Ascending aorta (tissue), 2 donors: ENCODE data around the gene PAFAH1B2. TPM values are rescaled to one million over a fixed set of nuclear protein-coding genes. Genes with fewer than 3 reads are reported as not detected.

Experiments used
- DNase-seq, 2 donors: peaks; one replicate each; pipeline ENCODE4 v3.0.0-alpha.2; 2019; ENCODE audit warnings: low spot score in 2 of 2
- H3K27ac ChIP-seq, 2 donors: fragments of 200-600 bp; sonication (generic); one replicate each; pipeline ENCODE4 v1.5.1; 2016 to 2017; ENCODE audit warnings: mild to moderate bottlenecking in 1 of 2
- H3K27me3 ChIP-seq: fragments of 200-600 bp; sonication (generic); one replicate; pipeline ENCODE4 v1.5.1; 2017
- H3K36me3 ChIP-seq, 2 donors: fragments of 200-600 bp; sonication (generic); one replicate each; pipeline ENCODE4 v1.5.1; 2016
- H3K4me1 ChIP-seq, 2 donors: fragments of 200-600 bp; sonication (generic); one replicate each; pipeline ENCODE4 v1.5.1; 2016 to 2017; ENCODE audit warnings: mild to moderate bottlenecking in 1 of 2
- H3K4me3 ChIP-seq, 2 donors: fragments of 200-600 bp; sonication (generic); one replicate each; pipeline ENCODE4 v1.5.1; 2016 to 2017; ENCODE audit warnings: mild to moderate bottlenecking in 1 of 2
- H3K9me3 ChIP-seq, 2 donors: fragments of 200-600 bp; sonication (generic); one replicate each; pipeline ENCODE4 v1.5.1; 2016
- CTCF ChIP-seq, 3 experiments: fragments of 200-600 bp in 2 of 3; fragments of 450-650 bp in 1 of 3; sonication (generic) in 2 of 3; IDR thresholded peaks; one replicate each; pipeline ENCODE4 v1.5.1; 2016 to 2019; ENCODE audit warnings: antibody characterized with exemption in 3 of 3, mild to moderate bottlenecking in 1 of 3, moderate library complexity in 1 of 3
- intact Hi-C: fragments of 100-400 bp; cut with DNase I; formaldehyde crosslinking; loops from one replicate; pipeline ENCODE4 v1.15.1; 2023
- total RNA-seq: library from RNA; depleted of rRNA; stranded (reverse); fragments of >200 nt; gene quantifications from one replicate; pipeline ENCODE4 v1.1.0, GENCODE V29; 2016

PAFAH1B2 gene
- total RNA-seq, 1 donor from 2014 or later, result 60.7 TPM

GRCh38 chr11:117186431-117186761 is 42.3 kb downstream of the PAFAH1B2 start:
- no peak for TF ChIP-seq CTCF (IDR thresholded peaks at IDR 0.05)
- H3K36me3 ChIP-seq, result peaks cover 64 to 78% of the 10 kb centered on the region in 2 donors
- H3K4me1 ChIP-seq, result peaks cover 2 to 4% of the 10 kb centered on the region in 2 donors
- peak in 1 of 2 donors; percentile 44 for DNase-seq
- intact Hi-C loops, result no loop called here
- H3K4me3 ChIP-seq, result no peak overlapping the region
- no peaks in the 10 kb centered on the region for H3K9me3 ChIP-seq
- no peaks in the 10 kb centered on the region for H3K27me3 ChIP-seq
- H3K27ac ChIP-seq, result no peak overlapping the region

GRCh38 chr11:117187007-117187406 is 42.9 kb downstream of the PAFAH1B2 start:
- TF ChIP-seq CTCF (IDR thresholded peaks at IDR 0.05), result no peak
- peaks cover 64 to 80% of the 10 kb centered on the region in 2 donors for H3K36me3 ChIP-seq

GRCh38 chr11:117187428-117187798 is 43.3 kb downstream of the PAFAH1B2 start:
- Histone ChIP-seq H3K4me3 (no peak overlapping the region), H3K4me1 (no peaks in the 10 kb centered on the region), H3K27me3 (no peaks in the 10 kb centered on the region), H3K27ac (no peak overlapping the region), H3K9me3 (no peaks in the 10 kb centered on the region), H3K36me3 (peaks cover 67 to 80% of the 10 kb centered on the region in 2 donors)
- intact Hi-C loops, result no loop called here
- no peak for DNase-seq
- TF ChIP-seq CTCF (IDR thresholded peaks at IDR 0.05), result no peak

More at GRCh38 chr11:117187007-117187406, 42.9 kb downstream of the PAFAH1B2 start:
- Histone ChIP-seq H3K4me1 (no peaks in the 10 kb centered on the region), H3K27ac (no peak overlapping the region), H3K9me3 (no peaks in the 10 kb centered on the region), H3K4me3 (no peak overlapping the region), H3K27me3 (no peaks in the 10 kb centered on the region)
- peak in 1 of 2 donors; percentile 44 for DNase-seq
- intact Hi-C loops, result no loop called here

GRCh38 chr11:117187799-117188481 is 43.9 kb downstream of the PAFAH1B2 start:
- no peaks in the 10 kb centered on the region for H3K9me3 ChIP-seq
- no peak for TF ChIP-seq CTCF (IDR thresholded peaks at IDR 0.05)
- no peak overlapping the region for H3K4me3 ChIP-seq
- H3K4me1 ChIP-seq, result no peaks in the 10 kb centered on the region
- intact Hi-C loops, result no loop called here
- H3K36me3 ChIP-seq, result peaks cover 67 to 80% of the 10 kb centered on the region in 2 donors
- H3K27me3 ChIP-seq, result no peaks in the 10 kb centered on the region
- H3K27ac ChIP-seq, result no peak overlapping the region
- DNase-seq, result peak in 1 of 2 donors; percentile 60

- no peak for TF ChIP-seq CTCF (IDR thresholded peaks at IDR 0.05)
- intact Hi-C loops, result no loop called here
- H3K36me3 ChIP-seq, result peaks cover 68 to 82% of the 10 kb centered on the region in 2 donors
- H3K9me3 ChIP-seq, result no peaks in the 10 kb centered on the region
- H3K27ac ChIP-seq, result peak overlapping the region in 1 of 2 donors; percentile 11
- H3K27me3 ChIP-seq, result no peaks in the 10 kb centered on the region
- H3K4me1 ChIP-seq, result no peaks in the 10 kb centered on the region
- peak in 1 of 2 donors; percentile 61 for DNase-seq
- H3K4me3 ChIP-seq, result no peak overlapping the region
Observed at GRCh38 chr11:117188620-117189081, 44.6 kb downstream of the PAFAH1B2 start.
